GM12878 (cell line): ENCODE measurements around the gene DERA. TPM values are rescaled to one million over a fixed set of nuclear protein-coding genes. Genes with fewer than 3 reads are reported as not detected.

Source experiments
- ATAC-seq: fragments of 200-7000 bp; cut with Tn5 transposase; 3 replicates; pipeline ENCODE4 v1.9.1; 2020; ENCODE audit warnings: mild to moderate bottlenecking, moderate library complexity
- BruUV-seq: library from RNA; stranded (reverse); fragments of 400-500 nt; replicated peaks from 2 replicates; lab custom pipeline; 2021; lab: Mats Ljungman, UMichigan
- CTCF ChIA-PET: fragments of 300-600 bp; sonication (Branson Sonifier 250); formaldehyde crosslinking; extraction: SDS; loops from one replicate; lab custom pipeline; 2021; ENCODE audit warnings: inconsistent platforms; lab: Yijun Ruan, JAX
- POLR2A ChIA-PET: fragments of 350-600 bp; formaldehyde crosslinking; extraction: SDS; loops from one replicate; lab custom pipeline; 2021; ENCODE audit warnings: inconsistent platforms; lab: Charles Lee
- RAD21 ChIA-PET: fragments of 300-600 bp; sonication (Branson Sonifier 250); formaldehyde crosslinking; loops from one replicate; lab custom pipeline; 2023; ENCODE audit warnings: antibody characterized with exemption; ENCODE audit not compliant: unreplicated experiment; lab: Charles Lee
- SMC1A ChIA-PET: fragments of 300-600 bp; sonication (Branson Sonifier 250); formaldehyde crosslinking; loops from one replicate; lab custom pipeline; 2023; ENCODE audit not compliant: unreplicated experiment, uncharacterized antibody; lab: Charles Lee
- DNase-seq: peaks from one replicate; pipeline ENCODE4 v3.0.0-alpha.2; 2011; ENCODE audit warnings: low read depth, low spot score
- FAIRE-seq: peaks from 3 replicates; lab custom pipeline; 2011; peaks lifted over from hg19 to GRCh38; lab: Jason Lieb, UNC
- H2AFZ ChIP-seq: 2 replicates; pipeline ENCODE4 v1.6.0; 2011; ENCODE audit warnings: low read depth, low read length, control low read depth; ENCODE audit not compliant: control insufficient read depth
- H3K27ac ChIP-seq: 2 replicates; pipeline ENCODE4 v1.5.1; 2011; ENCODE audit warnings: control low read depth; ENCODE audit not compliant: control insufficient read depth, insufficient read depth
- H3K27me3 ChIP-seq, 2 experiments: replicated peaks in 1 of 2; 2 replicates each; pipeline versions ENCODE4 v1.6.0 to v1.6.1; 2011; ENCODE audit warnings: low read length in 1 of 2; ENCODE audit not compliant: control insufficient read depth in 2 of 2, insufficient read depth in 2 of 2
- H3K36me3 ChIP-seq, 2 experiments: 2 replicates each; pipeline ENCODE4 v1.5.1; 2011; ENCODE audit warnings: low read length in 1 of 2; ENCODE audit not compliant: control insufficient read depth in 2 of 2, insufficient read depth in 2 of 2
- H3K4me1 ChIP-seq: 2 replicates; pipeline ENCODE4 v1.6.1; 2011; ENCODE audit warnings: mild to moderate bottlenecking, low read length, moderate library complexity, mixed read lengths; ENCODE audit not compliant: control insufficient read depth, insufficient read depth
- H3K4me2 ChIP-seq: 2 replicates; pipeline ENCODE4 v1.6.0; 2011; ENCODE audit warnings: control low read depth; ENCODE audit not compliant: control insufficient read depth, insufficient read depth
- H3K4me3 ChIP-seq: fragments of 200-600 bp; sonication (generic); 2 replicates; pipeline ENCODE4 v1.5.1; 2016
- H3K79me2 ChIP-seq: 2 replicates; pipeline ENCODE4 v1.6.0; 2011; ENCODE audit warnings: low read length; ENCODE audit not compliant: control insufficient read depth, insufficient read depth
- H3K9ac ChIP-seq: 2 replicates; pipeline ENCODE4 v1.8.0; 2011; ENCODE audit warnings: low read length, control low read depth, mixed read lengths; ENCODE audit not compliant: control insufficient read depth, insufficient read depth
- H3K9me3 ChIP-seq: replicated peaks from 3 replicates; pipeline ENCODE4 v1.5.1; 2011; ENCODE audit warnings: mild to moderate bottlenecking, low read length; ENCODE audit not compliant: control insufficient read depth, insufficient read depth
- H4K20me1 ChIP-seq: 2 replicates; pipeline ENCODE4 v1.6.0; 2011; ENCODE audit not compliant: control insufficient read depth, insufficient read depth
- CTCF ChIP-seq, 3 experiments: IDR thresholded peaks in 2 of 3; conservative IDR thresholded peaks in 1 of 3; 2 replicates each; pipeline ENCODE4 v1.5.1; 2011; ENCODE audit warnings: low read depth in 3 of 3, low read length in 3 of 3, mild to moderate bottlenecking in 3 of 3, control low read depth in 2 of 3, moderate library complexity in 2 of 3, inconsistent platforms in 1 of 3, mixed read lengths in 1 of 3; ENCODE audit not compliant: control insufficient read depth in 2 of 3, insufficient read depth in 1 of 3; ENCODE audit errors: extremely low read depth in 1 of 3
- IRF3 ChIP-seq: fragments of 450-650 bp; IDR thresholded peaks from 2 replicates; pipeline ENCODE4 v1.6.1; 2014; ENCODE audit warnings: mild to moderate bottlenecking
- MXI1 ChIP-seq: fragments of 150-350 bp; IDR thresholded peaks from 2 replicates; pipeline ENCODE4 v1.6.1; 2011; ENCODE audit warnings: low read depth, mild to moderate bottlenecking, inconsistent platforms, low read length, improper control_type of control experiment
- PRDM15 ChIP-seq: fragments of 450-650 bp; formaldehyde crosslinking; IDR thresholded peaks from 2 replicates; pipeline ENCODE4 v1.4.0; 2020; ENCODE audit warnings: mild to moderate bottlenecking, moderate library complexity
- RAD51 ChIP-seq: fragments of 450-650 bp; IDR thresholded peaks from 2 replicates; pipeline ENCODE4 v1.6.1; 2016; ENCODE audit warnings: moderate library complexity, mild to moderate bottlenecking, inconsistent platforms
- RELB ChIP-seq: fragments of 450-650 bp; IDR thresholded peaks from 2 replicates; pipeline ENCODE4 v1.6.1; 2017; ENCODE audit warnings: low read depth, mild to moderate bottlenecking, moderate library complexity
- SMC3 ChIP-seq: IDR thresholded peaks from 2 replicates; pipeline ENCODE4 v1.6.1; 2011; ENCODE audit warnings: low read length, improper control_type of control experiment, borderline replicate concordance
- TAF1 ChIP-seq: IDR thresholded peaks from 2 replicates; pipeline ENCODE4 v1.6.1; 2011; ENCODE audit warnings: mild to moderate bottlenecking, low read depth, low read length, borderline replicate concordance
- YY1 ChIP-seq: IDR thresholded peaks from 2 replicates; pipeline ENCODE4 v1.6.1; 2011; ENCODE audit warnings: low read depth, mild to moderate bottlenecking, low read length
- ZBTB40 ChIP-seq: fragments of 450-650 bp; IDR thresholded peaks from 2 replicates; pipeline ENCODE4 v1.6.1; 2016; ENCODE audit warnings: mild to moderate bottlenecking, moderate library complexity, borderline replicate concordance
- ZNF274 ChIP-seq: IDR thresholded peaks from one replicate; pipeline ENCODE4 v1.8.0; 2011; ENCODE audit not compliant: insufficient read length, insufficient read depth
- WGBS: methylation state at CpG from one replicate; pipeline ENCODE4 v1.1.6; 2016; ENCODE audit warnings: low lambda C conversion rate; ENCODE audit not compliant: insufficient replicate concordance, insufficient coverage; ENCODE audit errors: missing lambda C conversion rate; 5-methylcytosine and 5-hydroxymethylcytosine counted together
- in situ Hi-C: fragments of 300-500 bp; cut with MboI; formaldehyde crosslinking; loops from 9 replicates; pipeline ENCODE4 v1.14.3; 2018; ENCODE audit warnings: mixed read lengths
- intact Hi-C: fragments of 100-400 bp; cut with micrococcal nuclease; formaldehyde crosslinking; loops from one replicate; pipeline ENCODE4 v1.14.2; 2022; ENCODE audit not compliant: unreplicated experiment
- polyA plus RNA-seq, 11 experiments: library from polyadenylated mRNA; depleted of rRNA in 4 of 11; unstranded in 6 of 11; stranded (reverse) in 5 of 11; fragments of >200 nt; fragmentation: Nextera tagmentation in 4 of 11; fragmentation: Illumina TruSeq in 1 of 11; extraction: Ambion mirVana in 4 of 11; extraction: Trizol in 1 of 11; gene quantifications; 1 replicate in 1 of 11; 2 replicates in 10 of 11; pipeline versions ENCODE4 v1.2.1 to v1.2.3, GENCODE V29; 2011 to 2016; ENCODE audit warnings: inconsistent platforms in 2 of 11, missing spikeins in 2 of 11, low read depth in 1 of 11
- total RNA-seq, 4 experiments: library from RNA; depleted of rRNA in 3 of 4; stranded (reverse); fragments of >200 nt in 3 of 4; fragmentation: Illumina TruSeq in 1 of 4; extraction: Trizol in 1 of 4; gene quantifications; 2 replicates each; pipeline versions ENCODE4 v1.2.1 to v1.2.3, GENCODE V29; 2013 to 2021

DERA gene
- total and polyA plus RNA-seq, 10 of the 15 experiments (the other 5 are each of a cell fraction or from before 2014, with no cell fraction given) = 34.9 to 97.1 (median 40.8) TPM

- FAIRE-seq (no peak), ATAC-seq (no peak), DNase-seq (no peak)
- Histone ChIP-seq H3K4me2 (no peak overlapping the region), H3K27me3 (no peaks in the 10 kb centered on the region), H3K9ac (no peak overlapping the region), H3K27ac (no peak overlapping the region), H2AFZ (no peak overlapping the region), H3K9me3 (peaks cover 5% of the 10 kb centered on the region), H3K4me1 (no peaks in the 10 kb centered on the region), H3K79me2 (no peaks in the 10 kb centered on the region; the same call in 1 of the 2 replicates), H4K20me1 (no peaks in the 10 kb centered on the region), H3K36me3 (peaks cover 0 to 3% of the 10 kb centered on the region in 2 experiments; a peak in 1 of 4 replicates), H3K4me3 (no peak overlapping the region)
- BruUV-seq = no TSS peak
- ChIA-PET SMC1A (no interaction called here), CTCF (no interaction called here), POLR2A (no interaction called here), RAD21 (no interaction called here)
- intact Hi-C loops = no loop called here
- in situ Hi-C loops = no loop called here
- 80% methylated on average over 3 of the region's 3 CpGs for WGBS
- no peak for TF ChIP-seq TAF1
- no peak for TF ChIP-seq MXI1
- no peak for TF ChIP-seq RELB
- TF ChIP-seq CTCF (IDR thresholded peaks at IDR 0.05 in 2 of 3, conservative IDR thresholded peaks at IDR 0.05 in 1 of 3; ENCODE audit: control insufficient read depth in 2 of 3, extremely low read depth in 1 of 3, insufficient read depth in 1 of 3, low read depth in 3 of 3, low read length in 3 of 3) = no peak
- no peak for TF ChIP-seq YY1
- no peak for TF ChIP-seq IRF3
- no peak for TF ChIP-seq ZBTB40
- no peak for TF ChIP-seq SMC3
- TF ChIP-seq RAD51 = no peak
- no peak for TF ChIP-seq ZNF274
- no peak for TF ChIP-seq PRDM15
These were observed 25.6 kb downstream of the DERA start for GRCh38 chr12:15936751-15937150.
